Transverse colon (tissue), 4 donors: Measurements from ENCODE around the gene CRY1.

Experiments used
- CTCF ChIP-seq, 5 experiments: fragments of 200-600 bp in 3 of 5; fragments of 450-650 bp in 2 of 5; sonication (generic) in 3 of 5; IDR thresholded peaks; 1 replicate in 2 of 5; 2 replicates in 3 of 5; pipeline ENCODE4 v1.5.1; 2016 to 2017; ENCODE audit warnings: antibody characterized with exemption in 5 of 5, inconsistent platforms in 3 of 5, mild to moderate bottlenecking in 2 of 5, moderate library complexity in 1 of 5
- POLR2A ChIP-seq: fragments of 450-650 bp; IDR thresholded peaks from one replicate; pipeline ENCODE4 v1.6.1; 2016; ENCODE audit warnings: antibody characterized with exemption, mild to moderate bottlenecking, moderate library complexity
- POLR2AphosphoS5 ChIP-seq, 3 donors: sonication (generic); formaldehyde crosslinking; IDR thresholded peaks; one replicate each; pipeline ENCODE4 v1.6.1; 2016; ENCODE audit warnings: antibody characterized with exemption in 3 of 3

DNA sequence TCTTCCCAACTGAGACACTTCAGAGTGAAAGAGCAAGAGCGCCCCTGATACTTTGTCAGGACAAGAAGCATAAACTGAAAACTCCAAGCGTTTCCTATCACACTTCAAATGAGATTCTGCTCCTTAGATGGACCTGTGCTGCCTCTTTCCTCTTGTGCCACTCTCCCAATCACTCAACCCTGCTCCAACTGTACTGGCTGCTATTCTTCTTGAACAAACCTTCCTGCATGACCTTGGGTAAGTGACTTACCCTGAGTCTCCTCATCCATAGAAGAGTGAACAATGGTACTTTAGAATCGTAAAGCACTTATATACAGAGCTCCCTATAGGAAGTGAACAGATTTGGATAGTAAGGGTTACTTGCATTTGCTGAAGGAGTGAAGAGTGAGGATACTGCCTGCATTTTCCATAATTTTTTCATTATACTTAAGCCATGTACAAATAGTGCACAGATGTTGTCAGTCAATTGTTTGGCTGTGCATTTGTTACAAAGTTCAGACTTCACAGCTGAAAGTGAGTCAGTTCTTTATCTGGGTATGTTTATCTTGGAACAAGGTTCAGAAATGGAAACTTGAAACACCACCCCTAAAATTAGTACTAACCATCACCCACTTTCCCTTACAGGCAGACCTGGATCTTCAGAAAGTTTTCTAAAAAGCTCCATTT, 117.2 kb downstream of the CRY1 start:
- TF ChIP-seq CTCF (IDR thresholded peaks at IDR 0.05) (no peak), POLR2A (no peak), POLR2AphosphoS5 (IDR thresholded peaks at IDR 0.05) (peak in 2 of 3 donors; percentile 39 to 42)
